Cardiac fibroblast (primary cell): ENCODE measurements around the gene SHC1.

ENCODE experiments used
- DNase-seq, 2 donors: peaks; one replicate each; pipeline versions ENCODE4 v3.0.0 to v3.0.0-alpha.2; 2010; ENCODE audit warnings: low read depth in 2 of 2
- H3K4me3 ChIP-seq, 2 donors: replicated peaks in 1 of 2; 1 replicate in 1 of 2; 2 replicates in 1 of 2; pipeline ENCODE4 v1.5.1; 2011; ENCODE audit warnings: low read depth in 2 of 2, low read length in 2 of 2, mild to moderate bottlenecking in 2 of 2, moderate library complexity in 1 of 2
- TF ChIP-seq, protein P1 (sequence below): IDR thresholded peaks from one replicate; pipeline ENCODE4 v1.5.1; 2011; ENCODE audit warnings: low read depth, mild to moderate bottlenecking, low read length, inconsistent platforms

Gene SHC1

DNA sequence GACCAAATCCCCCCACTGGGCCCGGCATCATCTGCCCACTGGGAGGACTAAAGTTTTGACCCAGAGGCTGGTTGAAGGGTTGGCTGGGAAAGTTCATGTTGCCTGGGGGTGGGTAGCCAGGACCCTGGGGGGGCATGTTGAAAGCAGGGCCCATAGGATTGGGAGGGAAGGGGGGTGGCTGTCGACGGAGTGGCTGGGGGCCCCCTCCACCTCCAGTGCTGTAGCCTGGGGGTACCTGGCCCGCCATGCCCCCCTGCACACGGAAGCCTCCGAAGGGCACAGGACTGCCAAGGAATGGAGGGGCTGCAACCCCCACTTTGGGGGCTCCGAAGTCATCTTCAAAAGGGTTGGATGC is 11.1 kb downstream of the SHC1 start:
- TF ChIP-seq, protein P1, sequence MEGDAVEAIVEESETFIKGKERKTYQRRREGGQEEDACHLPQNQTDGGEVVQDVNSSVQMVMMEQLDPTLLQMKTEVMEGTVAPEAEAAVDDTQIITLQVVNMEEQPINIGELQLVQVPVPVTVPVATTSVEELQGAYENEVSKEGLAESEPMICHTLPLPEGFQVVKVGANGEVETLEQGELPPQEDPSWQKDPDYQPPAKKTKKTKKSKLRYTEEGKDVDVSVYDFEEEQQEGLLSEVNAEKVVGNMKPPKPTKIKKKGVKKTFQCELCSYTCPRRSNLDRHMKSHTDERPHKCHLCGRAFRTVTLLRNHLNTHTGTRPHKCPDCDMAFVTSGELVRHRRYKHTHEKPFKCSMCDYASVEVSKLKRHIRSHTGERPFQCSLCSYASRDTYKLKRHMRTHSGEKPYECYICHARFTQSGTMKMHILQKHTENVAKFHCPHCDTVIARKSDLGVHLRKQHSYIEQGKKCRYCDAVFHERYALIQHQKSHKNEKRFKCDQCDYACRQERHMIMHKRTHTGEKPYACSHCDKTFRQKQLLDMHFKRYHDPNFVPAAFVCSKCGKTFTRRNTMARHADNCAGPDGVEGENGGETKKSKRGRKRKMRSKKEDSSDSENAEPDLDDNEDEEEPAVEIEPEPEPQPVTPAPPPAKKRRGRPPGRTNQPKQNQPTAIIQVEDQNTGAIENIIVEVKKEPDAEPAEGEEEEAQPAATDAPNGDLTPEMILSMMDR, result no peak
- H3K4me3 ChIP-seq, result no peak overlapping the region
- DNase-seq, result no peak

DNA sequence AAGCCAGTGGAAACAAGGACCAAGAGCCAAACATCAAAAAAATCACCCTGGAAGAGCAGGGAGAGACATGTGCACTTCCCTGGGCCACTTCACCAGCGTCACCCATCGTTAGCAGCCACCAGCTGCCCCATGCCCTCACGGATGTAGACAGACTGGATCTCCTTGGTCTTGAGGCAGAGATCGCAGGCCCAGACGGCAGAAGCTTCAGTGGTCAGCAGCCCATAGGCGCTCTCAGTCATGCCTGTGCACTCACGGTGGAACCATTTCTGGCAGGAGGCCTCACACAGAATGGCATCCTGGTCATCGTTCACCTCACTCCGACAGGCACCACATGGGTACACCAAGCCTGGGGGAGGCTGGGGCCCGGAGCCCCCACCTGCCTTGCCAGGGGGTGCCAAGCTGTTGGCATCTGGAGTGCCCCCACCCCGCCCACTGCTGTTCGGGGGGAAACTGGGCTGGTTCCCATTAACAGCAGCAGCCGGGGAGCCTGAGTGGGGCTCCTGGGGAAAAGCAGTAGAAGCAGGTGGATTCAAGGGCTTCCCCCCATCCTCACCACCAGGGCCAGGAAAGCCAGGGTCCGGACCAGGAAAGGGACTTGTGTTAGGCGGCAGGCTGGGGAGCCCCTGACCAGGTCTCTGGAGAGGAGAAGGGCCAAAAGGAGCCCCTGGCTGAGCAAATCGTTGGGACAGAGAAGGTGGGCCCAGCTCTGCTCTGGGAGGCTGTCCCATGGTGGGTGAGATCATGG is 11.7 kb downstream of the SHC1 start:
- TF ChIP-seq, protein P1, result no peak

GRCh38 chr1:154958036-154958435 is 12.5 kb downstream of the SHC1 start:
- H3K4me3 ChIP-seq, result no peak overlapping the region
- no peak for DNase-seq

More for the DNA sequence above, 11.7 kb downstream of the SHC1 start:
- DNase-seq, result no peak
- no peak overlapping the region for H3K4me3 ChIP-seq

DNA sequence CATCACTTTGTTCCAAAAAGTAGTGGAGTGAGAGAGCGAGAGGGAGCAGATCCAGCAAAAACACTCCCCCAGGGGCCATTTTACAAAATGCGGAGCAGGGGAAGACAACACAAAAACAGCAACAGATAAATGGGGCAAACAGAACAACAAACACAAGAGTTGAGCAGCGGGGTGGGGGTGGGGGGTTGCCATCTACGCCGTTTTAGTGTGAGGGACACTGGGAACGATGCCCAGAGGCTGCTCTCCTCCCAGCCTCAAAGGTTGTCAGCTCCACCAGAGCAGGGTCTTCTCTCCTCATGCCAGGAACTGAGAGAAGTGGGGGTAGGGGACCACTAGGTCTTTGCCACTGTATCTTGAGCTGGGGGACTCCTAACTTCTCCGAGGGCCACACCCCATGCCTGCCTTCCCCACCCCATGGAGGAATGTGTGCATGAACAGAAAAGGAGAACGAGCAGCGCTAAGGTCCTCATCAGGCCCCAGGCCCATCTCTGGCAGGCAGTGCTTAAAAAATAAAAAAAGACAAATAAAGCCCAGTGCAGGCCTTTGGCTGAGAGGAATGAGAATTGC is 13.4 kb downstream of the SHC1 start:
- DNase-seq, result no peak
- H3K4me3 ChIP-seq, result no peak overlapping the region
- TF ChIP-seq, protein P1, result no peak

More at GRCh38 chr1:154958036-154958435, 12.5 kb downstream of the SHC1 start:
- TF ChIP-seq, protein P1, result no peak

- DNase-seq, result no peak
- peak overlapping the region in 1 of 2 donors; percentile 71 for H3K4me3 ChIP-seq
- TF ChIP-seq, protein P1, result no peak
Observed at GRCh38 chr1:154956544-154956941, 14.0 kb downstream of the SHC1 start.

DNA sequence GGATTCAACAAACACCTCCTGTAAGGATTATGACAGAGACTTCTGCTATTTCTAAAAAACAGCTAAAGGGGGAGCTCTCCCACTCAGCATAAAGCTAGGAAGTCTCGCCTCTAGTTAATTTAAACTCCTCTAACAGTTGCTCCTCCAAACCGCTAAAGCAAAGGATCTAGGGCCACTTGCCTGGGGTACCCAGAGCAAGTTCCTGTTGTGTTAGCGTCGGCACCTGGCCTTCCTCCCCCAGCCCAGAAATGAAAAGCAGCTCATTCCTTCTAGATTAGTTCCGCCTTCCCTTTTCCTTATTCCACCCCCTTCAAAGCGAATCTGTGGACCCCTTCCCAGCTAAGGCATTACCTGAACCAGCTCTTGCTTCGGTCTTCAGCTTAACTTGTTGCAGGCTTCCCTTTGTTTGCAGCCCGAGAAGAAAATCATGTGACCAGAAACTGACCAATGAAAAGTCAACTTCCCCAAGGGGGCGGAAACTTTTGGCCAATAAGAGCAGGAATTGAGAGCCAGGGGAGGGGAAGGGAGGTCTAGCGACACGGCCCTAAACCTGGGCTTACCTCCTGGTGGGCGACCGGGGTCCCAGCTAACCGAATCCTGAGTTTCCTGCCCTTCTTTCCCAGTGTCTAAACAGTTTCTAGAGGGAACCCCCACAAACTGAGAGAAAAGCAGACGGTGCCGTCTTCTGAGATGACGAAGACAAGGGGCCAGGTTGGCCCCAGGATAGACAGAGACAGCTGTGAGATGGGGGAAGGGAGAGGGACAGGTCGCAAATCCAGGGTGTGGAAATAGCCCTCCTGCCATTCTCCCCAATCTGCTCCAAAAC is 14.6 kb downstream of the SHC1 start, which contains the start of gene PBXIP1:
PBXIP1 (minus strand) TSS at position 382 of the 826 bp plus-strand sequence. CDS start 2,378 bp downstream, outside the sequence.
- DNase-seq, result peak; percentile 93
- TF ChIP-seq, protein P1, result peak; percentile 33

More for the DNA sequence above, 14.6 kb downstream of the SHC1 start, which contains the start of gene PBXIP1:
- peak within 1 kb of the TSS; percentile 61 to 71 for H3K4me3 ChIP-seq
